GM21360 (cell line): Measurements from ENCODE around the gene SCEL.
"Not testable (repeated sequence)": the region's sequence is repeated elsewhere in the genome, so short reads cannot be mapped to it uniquely, and the experiment has no call there.

Source experiments
- ATAC-seq: cut with Tn5 transposase; IDR thresholded peaks from one replicate; pipeline ENCODE4 v1.9.1; 2021; ENCODE audit warnings: mild to moderate bottlenecking, moderate library complexity; ENCODE audit not compliant: unreplicated experiment

Gene SCEL

DNA sequence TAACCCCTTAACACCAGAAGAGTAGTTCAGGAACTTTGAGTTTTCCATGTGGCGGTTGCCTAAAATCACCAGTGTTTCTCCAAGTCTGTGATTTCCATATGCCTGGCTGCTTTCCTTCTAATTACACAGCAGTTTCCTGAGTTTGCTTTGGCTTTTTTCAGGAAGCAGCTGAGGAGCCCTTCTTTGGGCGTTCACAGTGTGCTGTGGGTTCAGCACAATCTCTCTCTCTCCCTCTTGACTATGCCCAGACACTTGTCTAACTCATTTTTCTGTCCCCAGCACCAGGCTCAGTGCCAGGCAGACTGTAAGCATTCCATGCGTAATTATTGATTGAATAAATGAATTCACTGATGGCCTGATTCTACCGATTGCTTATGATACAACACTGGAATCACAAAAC, 19.7 kb downstream of the SCEL start:
- no peak for ATAC-seq

DNA sequence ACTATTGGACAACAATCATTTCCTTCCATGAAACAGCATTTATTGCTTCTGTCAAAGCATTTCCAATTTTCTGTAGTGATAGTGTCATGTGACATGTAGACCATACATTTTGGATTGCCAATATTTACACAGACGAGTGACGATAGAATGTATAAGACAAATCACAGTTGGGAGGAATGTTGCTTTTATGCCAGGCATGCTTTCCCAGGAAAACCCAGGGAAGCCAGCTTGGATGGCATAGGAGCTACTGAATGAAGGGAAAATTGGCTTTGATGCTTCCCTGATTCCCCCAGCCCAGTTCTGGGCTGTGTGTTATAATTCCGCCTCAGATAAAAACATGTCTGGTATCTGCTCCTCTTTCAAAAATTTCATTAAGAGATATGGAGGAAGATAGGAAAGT, 22.5 kb downstream of the SCEL start:
- ATAC-seq = no peak

DNA sequence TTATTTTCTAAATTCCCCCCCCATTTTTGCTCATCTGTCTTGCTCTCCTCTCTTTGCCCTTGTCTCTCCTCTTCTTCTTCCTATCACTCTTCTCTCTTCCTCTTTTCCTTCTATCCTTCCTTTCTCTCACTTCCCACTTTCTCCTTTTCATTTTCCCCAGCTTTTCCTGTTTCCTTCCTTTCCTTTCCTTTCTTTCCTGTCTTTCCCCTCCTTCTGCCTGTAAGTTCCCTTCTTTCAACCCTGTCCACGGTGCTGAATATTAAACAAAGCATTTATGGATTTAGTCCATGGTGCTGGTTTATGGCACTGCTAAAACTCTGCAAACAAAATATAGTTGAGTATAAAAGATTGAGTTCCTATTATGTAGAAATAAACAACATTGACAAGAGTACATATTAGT, 27.6 kb downstream of the SCEL start:
- ATAC-seq = no peak

DNA sequence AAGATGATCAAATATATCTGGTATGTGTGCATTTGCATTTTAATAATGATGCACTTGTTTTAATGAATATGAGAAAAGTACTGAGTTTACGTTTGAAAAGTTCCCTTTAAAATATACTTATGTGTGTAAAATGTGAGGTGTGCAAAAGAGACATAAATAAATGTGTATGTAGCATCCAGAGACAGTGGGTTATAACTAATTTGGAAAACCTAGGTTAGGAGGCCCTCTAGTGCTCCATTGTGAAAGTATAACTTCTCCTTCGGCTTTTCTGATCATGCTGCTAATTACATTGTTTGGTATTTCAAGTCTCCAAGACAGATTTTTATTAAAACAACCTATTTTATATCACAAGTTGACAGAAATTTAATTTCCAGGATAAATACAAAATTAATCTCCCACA, 30.1 kb downstream of the SCEL start:
- peak; percentile 73 for ATAC-seq

DNA sequence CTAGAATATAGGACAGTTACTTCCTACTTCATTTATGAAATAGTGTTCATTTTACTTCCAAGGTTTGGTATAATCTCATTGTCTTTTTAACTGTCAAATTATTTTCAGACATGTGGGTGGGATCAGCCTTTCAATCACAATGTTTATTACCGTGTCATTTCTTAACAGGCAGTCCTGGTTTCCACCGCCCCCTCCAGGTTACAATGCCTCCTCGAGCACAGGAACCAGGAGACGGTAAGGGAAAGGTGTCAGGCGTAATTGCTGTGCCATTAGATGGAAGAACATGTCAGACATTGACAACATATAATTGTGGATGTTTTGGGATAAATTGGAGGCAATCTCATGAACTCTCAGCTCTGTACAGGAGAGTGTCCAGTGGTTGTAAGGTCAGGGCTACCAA, 36.5 kb downstream of the SCEL start:
- no peak for ATAC-seq

DNA sequence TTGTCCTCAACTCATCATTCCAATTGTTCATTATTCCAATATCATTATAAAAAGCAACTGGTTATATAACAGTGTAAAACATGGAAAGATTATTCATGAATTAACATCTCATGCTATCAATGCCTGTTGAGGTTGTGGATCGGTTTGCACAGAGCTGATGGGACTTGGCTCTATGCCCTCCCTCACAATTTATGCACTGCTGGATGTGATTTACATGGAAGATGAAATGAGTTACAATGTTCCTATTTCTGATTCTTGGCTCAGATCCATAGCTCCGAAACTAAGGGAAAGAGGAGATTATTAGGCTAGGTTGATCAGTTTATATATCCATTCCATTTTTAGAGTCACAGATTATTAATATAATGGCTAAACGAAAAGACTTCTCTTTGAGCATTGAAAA, 38.6 kb downstream of the SCEL start:
- no peak for ATAC-seq

DNA sequence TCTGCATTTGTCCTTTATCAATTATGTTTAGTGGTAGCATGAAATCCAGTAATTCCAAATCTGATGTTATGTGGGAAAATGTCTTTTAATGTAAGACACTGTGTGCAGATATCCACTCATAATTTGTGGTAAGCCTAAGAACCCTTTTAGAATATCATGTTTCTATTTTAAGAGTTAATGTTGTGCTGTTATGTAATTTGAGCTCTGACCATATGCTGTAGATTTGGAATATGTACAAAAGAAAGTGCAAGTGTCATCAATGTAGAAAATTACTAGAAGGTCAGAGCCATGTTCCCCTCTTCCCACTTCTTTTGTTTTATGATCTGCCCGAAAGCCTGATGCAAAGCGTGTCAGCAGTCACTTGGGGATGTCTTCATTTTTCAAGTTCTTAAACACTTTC, 44.5 kb downstream of the SCEL start:
- no peak for ATAC-seq

DNA sequence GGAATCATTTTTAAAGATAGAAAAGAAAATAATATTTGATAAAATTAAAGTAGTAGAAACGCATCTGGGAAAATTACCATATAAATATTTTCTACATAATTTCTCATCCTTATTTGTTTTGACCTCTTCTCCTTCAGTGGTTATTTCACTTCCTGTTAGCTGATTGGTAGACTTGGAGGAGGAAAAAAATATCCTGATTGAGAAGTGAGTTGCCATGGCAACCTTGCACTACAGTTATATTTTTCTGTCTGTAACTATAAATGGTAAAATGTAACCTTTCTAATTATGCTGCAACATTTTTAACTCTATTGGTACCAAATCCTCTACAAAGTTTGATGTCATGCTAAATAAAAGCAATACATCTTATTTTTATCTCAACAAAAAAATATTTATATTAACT, 45.2 kb downstream of the SCEL start:
- ATAC-seq = no peak

DNA sequence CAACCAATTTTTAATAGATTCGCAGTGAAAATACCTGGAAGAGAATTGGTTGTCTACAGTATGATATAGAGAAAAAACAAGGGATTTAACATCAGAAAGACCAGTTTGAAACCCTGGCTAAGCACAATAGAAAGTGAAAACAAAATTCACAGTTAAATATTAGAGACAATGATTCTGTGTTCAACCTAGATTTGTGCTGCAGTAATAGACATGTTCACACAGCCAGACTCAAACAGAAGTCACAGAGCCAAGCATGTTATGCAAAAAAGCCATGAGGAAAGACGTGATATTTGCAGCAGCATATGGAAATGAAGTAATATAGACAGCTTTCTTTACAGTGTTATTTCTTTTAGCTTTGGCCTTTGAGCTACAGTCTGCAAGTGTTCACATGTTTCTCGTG, 48.1 kb downstream of the SCEL start:
- no peak for ATAC-seq

DNA sequence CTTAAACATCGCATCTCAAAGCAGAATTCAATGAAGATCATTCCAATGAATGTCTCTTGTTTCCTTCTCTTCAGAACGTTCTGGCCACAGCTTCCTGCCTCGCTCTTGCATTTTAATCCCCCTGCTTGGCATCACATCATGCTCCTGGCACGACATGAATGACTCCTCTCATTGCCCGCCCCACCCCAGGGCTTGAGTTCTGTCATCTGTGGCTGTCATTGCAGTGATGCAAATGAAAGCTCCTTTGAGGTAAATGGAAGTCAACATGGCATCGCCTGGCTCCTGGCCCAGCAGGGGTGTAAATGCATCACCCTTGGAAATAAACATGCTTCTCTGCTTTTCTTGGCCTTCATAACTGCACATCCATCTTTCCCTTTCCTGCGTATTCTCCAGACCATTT, 48.6 kb downstream of the SCEL start:
- ATAC-seq = no peak

DNA sequence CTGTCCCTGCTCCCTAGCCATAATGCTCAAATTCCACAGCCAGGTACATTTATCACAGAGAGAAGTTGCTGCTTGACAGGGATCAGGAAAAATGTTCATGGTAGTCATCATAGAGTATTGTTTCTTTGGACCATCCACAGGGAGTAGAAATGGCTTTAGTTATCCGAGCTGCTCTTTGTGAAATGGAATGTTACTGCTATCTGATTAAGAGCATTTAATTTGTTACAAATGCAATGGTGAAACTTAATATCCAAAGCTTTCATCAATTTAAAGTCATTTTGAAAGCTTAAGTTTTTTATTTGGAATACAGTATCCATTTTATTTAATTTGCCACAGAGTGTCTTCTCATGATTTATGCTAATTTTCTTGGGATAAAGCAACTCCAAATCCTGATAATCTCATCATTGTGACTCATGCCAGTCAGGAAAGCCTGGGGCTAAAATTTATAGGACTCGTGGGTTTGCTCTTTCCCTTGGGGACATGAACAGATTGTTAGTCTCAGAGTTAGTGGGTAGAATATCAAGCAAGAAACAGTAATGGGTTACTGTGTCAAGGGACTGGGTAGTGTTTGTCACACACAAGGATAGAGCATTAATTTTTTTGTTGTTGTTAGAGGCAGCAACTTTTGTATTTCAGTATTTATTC, 59.8 kb downstream of the SCEL start:
- ATAC-seq = no peak

DNA sequence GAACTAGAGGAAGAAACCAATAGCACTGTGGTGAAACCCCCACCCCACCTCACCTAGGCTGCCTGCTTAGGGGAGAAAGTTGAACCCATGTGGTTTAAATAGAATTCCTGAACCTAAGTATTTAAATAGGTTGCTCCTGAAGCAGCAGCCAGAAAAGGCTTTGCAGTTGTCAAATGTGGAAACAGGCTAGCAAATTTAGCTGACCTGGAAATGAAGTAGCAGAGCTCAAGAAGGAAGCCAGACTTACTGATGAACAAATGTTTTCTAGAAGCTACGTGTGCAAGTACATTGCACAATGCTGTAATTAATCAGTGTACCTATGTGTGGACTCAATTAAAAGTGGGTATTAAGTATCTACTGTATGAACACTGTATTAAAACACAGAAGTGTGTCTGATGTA, 61.3 kb downstream of the SCEL start:
- no peak for ATAC-seq

DNA sequence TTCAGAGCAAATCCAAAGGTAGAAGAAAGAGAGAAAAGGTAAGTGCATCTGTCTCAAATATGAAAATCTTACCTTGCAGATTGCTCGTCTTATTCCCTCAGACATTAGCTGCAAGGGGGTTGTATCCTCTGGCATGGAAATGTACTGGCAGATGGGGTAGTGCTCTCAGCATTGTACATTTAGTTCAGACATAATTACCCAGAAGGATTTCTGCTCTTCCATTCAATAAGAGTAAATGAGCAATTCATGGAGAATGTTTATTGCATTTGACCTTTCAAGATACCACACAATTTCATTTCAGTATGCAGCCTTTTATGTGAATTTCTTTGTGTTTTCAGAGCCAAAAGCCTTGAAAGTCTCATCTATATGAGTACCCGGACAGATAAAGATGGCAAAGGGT, 63.8 kb downstream of the SCEL start:
- ATAC-seq = no peak

DNA sequence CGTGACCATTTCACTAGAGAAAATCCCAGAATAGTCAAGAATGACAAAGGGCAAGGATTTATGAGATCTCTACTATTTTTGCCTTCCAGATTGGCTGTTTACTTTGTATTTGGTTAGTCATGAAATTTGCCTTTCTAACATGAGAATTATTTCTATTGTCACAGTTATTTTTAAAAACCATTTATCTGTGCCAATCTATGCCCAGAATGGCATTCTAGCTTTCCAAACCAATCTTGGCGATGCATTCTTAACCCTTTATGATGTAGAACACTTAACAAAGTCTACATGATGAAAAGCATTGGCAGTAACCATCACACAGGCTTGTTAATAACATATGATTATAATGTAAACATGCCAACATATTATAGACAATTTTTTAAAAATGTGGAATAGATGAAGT, 65.2 kb downstream of the SCEL start:
- no peak for ATAC-seq

DNA sequence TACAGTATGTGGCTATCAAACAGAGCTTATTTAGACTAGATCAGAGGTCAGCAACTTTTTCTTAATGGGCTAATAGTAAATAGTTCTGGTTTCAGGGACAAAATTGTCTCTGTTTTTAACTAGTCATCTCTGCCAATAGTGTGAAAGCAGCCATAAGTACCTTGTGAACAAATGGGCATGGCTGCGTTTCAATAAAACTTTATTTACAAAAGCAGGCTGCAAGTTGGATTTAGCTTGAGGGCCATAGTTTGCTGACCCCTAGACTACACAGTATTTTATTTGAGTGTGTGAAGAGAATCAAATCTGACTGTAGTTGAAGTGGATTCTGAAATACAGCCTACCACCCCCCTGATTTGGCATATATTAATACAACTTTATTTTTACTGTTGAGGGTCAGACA, 75.6 kb downstream of the SCEL start:
- no peak for ATAC-seq

DNA sequence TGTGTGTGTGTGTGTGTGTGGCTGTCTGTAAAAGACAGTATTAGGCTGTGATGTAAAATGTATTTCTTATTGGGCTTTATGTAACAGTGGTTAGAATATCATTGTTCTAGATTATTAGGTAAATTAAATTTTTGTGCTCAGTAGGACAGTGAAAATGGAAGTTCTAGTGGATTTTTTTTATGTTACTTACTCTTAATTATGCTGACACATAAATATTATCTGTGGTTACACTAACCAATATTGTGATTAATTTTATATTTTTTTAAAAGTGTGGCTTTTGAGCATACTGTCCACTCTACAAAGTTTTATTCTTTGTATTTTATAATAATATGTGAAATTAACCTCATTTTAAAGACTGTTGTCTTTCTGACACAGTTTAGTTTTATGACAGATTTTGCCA, 80.5 kb downstream of the SCEL start:
- ATAC-seq = no peak

DNA sequence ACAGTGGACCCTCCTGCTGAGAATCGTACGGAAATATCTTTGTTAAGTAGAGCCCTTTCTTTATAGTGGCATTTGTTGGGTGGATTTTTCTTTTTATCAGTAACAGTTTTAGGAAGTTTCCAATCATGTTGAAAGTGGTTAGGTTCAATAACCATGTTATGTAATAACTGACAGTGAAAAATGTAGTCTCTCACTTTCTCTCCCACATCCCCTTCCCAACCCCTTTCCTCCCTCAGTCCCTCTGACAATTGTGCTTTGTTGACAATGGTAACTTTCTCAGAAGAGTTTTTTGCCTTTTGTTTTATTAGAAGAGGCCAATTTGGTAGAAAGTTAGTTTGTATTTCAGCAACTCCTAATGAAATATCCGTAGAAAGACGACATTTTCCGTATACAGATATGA, 84.1 kb downstream of the SCEL start:
- no peak for ATAC-seq

DNA sequence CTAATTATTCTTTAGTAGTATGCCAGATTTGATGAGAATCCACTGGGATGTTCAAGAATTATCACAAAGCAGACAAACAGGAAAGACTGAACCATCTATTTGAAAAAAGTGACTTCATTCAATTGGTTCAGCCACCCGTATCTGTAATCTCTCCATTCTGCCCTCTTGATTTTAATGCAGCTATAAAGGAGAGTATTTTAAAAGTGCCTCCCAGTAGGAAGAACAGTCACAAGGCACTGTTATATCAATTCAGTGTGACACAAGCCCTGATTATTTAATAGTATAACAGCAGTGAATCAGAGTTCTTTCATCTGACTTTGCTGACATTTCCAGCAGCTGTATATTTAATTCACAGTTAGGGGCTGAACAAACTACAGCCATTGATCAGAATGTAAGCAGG, 84.6 kb downstream of the SCEL start:
- ATAC-seq = no peak

DNA sequence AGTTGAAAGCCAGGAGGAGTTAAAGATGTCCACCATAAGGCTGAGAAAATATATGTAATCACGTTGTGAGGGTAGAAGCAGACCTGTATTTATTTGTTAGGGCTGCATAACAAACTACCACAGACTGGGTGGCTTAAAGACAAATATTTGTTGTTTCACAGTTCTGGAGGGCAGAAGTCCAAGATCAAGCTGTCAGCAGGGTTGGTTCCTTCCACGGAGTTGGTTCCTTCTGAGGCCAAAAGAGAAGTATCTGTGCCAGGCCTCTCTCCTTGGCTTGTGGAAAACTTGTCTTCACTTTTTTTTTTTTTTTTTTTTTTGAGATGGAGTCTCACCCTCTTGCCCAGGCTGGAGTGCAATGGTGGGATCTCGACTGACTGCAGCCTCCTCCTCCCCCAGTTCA, 88.3 kb downstream of the SCEL start:
- no peak for ATAC-seq

DNA sequence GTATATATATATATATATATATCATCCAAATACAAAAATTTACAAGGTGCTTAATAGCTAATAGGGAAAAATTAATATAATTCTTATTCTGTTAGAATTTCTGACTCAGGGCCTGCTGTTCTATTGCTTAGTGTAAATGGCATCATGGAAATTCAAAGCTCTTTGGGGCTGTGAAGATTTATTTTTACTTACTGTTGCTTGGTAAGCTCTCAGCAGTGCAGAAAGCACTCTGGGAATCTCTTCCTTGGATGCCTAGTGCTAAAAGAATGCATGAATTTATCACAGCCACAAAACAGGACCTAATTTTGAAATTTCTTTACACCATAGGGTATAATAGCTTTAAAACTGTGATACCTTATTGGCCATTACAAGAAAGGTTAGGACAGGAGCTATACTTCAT, 92.7 kb downstream of the SCEL start:
- no peak for ATAC-seq

DNA sequence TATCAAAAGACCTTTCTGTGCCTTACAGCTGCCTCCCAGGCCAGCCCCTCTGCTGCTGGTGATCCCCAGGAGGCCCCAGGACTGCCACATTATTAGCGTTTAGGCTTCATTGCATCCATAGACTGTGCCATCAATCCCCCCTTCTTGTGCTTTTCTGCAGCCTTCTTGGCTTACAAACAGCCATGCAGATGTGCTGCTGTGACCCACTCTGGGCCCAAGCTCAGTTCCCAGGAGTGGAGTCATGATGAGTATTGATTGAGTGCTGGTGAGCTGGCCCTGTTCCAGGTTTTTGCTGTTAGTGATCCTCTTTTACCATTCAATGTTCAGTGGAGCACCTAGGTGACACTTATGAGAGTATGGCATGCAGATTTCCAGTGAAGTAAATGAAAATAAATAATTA, 102.1 kb downstream of the SCEL start:
- ATAC-seq = no peak

DNA sequence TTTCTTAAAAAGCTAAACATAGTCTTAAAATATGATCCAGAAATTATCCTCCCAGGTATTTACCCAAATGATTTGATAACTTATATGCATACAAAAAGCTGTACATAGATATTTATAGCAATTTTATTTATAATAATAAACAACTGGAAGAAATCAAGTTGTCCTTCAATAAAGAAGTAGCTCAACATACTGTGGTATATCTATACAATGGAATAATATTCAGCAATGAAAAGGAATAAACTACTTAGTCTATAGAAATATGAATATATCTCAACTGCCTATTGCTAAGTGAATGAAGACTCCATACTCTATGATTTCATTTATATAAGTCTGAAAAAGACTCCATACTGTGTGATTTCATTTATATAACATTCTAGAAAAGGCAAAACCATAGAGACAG, 114.9 kb downstream of the SCEL start:
- no peak for ATAC-seq

DNA sequence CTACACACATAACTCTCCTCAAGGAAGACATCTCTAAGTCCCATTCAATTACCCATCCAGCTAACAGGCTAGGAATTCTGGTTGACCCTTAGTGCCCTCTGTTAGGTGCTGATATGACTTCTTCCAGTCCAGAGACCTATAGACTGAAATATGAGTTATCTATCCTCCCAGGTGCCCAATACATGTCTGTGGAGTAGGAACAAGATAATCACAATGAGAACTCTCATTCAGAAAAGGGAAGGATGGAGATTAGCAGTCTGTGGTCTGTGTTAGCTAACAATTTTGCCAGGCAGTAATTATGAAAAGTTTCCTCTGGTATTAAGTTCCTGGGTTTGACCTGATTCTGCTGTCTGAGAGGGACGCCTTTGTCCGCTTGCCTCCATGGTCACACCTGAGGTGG, 117.8 kb downstream of the SCEL start:
- ATAC-seq = no peak

DNA sequence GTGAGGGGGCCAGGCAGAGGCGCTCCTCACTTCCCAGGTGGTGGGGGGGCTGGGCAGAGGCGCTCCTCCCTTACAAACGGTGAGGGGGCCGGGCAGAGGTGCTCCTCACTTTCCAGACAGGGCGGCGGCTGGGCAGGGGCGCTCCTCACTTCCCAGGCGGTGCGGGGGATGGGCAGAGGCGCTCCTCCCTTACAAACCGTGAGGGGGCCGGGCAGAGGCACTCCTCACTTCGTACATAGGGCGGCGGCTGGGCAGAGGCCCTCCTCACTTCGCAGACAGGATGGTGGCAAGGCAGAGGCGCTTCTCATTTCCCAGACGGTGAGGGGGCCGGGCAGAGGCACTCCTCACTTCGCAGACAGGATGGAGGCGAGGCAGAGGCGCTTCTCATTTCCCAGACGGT, 124.5 kb downstream of the SCEL start:
- not testable (repeated sequence) for ATAC-seq
